ENCODE results near the gene TEKT4. TPM values are rescaled to one million over a fixed set of nuclear protein-coding genes. Genes with fewer than 3 reads are reported as not detected.
"Not testable (repeated sequence)": the region's sequence is repeated elsewhere in the genome, so short reads cannot be mapped to it uniquely, and the experiment has no call there.

Gene TEKT4
- total RNA-seq, 2 donors from 2014 or later, result not detected

DNA sequence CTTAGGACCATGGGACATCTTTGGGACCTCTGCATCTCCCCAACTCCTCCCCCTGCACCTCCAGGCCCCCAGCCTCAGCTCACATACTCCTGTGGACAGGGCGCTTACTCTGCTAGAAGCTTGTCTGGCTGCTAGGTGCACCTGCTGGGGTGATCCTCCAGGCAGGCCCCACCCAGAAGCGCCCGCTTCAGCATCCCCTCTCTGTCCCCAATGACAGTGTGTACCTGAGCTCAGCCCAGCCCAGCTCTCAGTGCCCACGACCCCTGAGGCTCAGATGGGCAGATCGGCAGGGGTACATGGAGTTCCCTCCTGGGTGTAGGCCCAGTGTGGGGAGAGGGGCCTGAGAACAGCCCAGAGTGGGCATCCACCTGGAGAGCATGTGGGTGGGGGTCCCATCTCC is 5.9 kb downstream of the TEKT4 start:
- Histone ChIP-seq H3K36me3 (no peaks in the 10 kb centered on the region), H3K27ac (no peak overlapping the region), H3K4me1 (no peaks in the 10 kb centered on the region), H3K4me3 (no peak overlapping the region), H3K9me3 (no peaks in the 10 kb centered on the region), H3K27me3 (no peaks in the 10 kb centered on the region)
- no peak for DNase-seq (ENCODE audit: low spot score)
- TF ChIP-seq CTCF (IDR thresholded peaks at IDR 0.05), result no peak

DNA sequence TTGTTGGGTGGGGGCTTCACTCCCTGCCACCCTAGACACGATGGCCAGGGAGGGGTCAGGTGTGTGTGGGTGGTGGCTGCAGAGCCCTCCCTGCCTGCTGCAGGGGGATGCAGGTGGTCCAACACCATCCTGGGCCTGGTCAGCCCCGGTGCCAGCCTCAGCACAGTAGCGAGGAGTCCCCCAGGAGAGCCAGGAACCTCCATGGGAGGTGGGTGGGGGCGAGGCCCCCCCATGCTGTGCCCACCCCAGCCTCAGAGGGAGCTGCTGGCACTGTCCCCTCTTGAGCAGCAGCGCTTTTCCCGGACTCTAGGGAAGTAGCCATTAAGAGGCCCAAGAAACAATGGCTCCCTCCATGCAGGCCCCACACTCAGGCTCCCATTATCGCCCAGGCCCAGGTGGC is 7.3 kb downstream of the TEKT4 start:
- H3K4me3 ChIP-seq; H3K27me3 ChIP-seq; H3K9me3 ChIP-seq; H3K27ac ChIP-seq; H3K4me1 ChIP-seq; DNase-seq (ENCODE audit: low spot score); H3K36me3 ChIP-seq: not testable (repeated sequence)

GRCh38 chr2:94879314-94879981 is 8.2 kb downstream of the TEKT4 start:
- H3K27me3 ChIP-seq, result no peaks in the 10 kb centered on the region
- H3K27ac ChIP-seq, result no peak overlapping the region
- H3K36me3 ChIP-seq, result no peaks in the 10 kb centered on the region
- H3K4me1 ChIP-seq, result no peaks in the 10 kb centered on the region
- H3K4me3 ChIP-seq, result no peak overlapping the region
- no peak for TF ChIP-seq CTCF (IDR thresholded peaks at IDR 0.05)
- H3K9me3 ChIP-seq, result peaks cover 0 to 4% of the 10 kb centered on the region in 2 donors
- DNase-seq (ENCODE audit: low spot score), result no peak

DNA sequence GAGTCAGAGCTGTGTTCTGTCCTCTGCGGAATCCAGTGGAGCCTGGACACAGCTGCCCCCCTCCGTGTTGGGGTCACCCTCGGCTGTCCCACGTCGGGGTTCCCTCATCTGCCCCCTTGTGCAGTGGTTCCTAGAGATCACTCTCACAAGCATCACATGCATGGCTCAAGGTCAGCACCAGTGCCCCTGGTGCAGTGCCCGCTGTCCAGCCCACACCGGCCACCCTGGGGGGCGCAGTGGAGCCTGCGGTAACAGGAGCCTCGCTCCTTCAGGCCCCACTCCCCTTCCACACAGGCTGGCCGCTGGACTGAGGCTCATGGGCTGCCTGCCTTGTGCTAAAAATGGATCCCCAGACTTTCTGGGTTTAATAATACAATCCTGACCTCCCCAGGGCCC is 8.8 kb downstream of the TEKT4 start:
- no peaks in the 10 kb centered on the region for H3K4me1 ChIP-seq

DNA sequence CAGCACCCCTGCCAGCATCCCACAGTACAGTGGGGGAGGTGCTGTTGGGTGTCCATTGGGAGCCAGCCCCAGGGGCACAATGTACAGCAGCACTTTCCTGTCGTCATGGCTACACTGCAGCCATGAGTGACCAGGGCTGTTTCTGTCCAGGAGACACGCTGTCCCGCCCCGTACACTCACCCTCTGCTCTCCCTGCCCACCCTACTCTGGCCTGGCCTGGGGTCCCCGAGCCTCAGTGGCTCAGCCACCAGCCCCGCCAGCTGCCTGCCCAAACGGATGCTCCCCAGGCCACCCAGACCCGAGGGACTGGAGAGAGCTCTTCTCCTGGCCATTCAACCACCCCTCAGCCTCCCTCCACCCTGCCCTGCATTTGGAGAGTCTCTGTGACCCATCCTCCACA is 9.3 kb downstream of the TEKT4 start:
- Histone ChIP-seq H3K4me1 (no peaks in the 10 kb centered on the region), H3K27me3 (no peaks in the 10 kb centered on the region), H3K27ac (no peak overlapping the region), H3K36me3 (no peaks in the 10 kb centered on the region), H3K9me3 (peaks cover 0 to 4% of the 10 kb centered on the region in 2 donors), H3K4me3 (no peak overlapping the region)
- DNase-seq (ENCODE audit: low spot score), result no peak
- TF ChIP-seq CTCF (IDR thresholded peaks at IDR 0.05), result no peak

More for the DNA sequence above, 8.8 kb downstream of the TEKT4 start:
- H3K27me3 ChIP-seq, result no peaks in the 10 kb centered on the region
- no peak overlapping the region for H3K27ac ChIP-seq
- H3K4me3 ChIP-seq, result no peak overlapping the region
- no peaks in the 10 kb centered on the region for H3K36me3 ChIP-seq
- peaks cover 0 to 4% of the 10 kb centered on the region in 2 donors for H3K9me3 ChIP-seq
- TF ChIP-seq CTCF (IDR thresholded peaks at IDR 0.05), result no peak
- no peak for DNase-seq (ENCODE audit: low spot score)

DNA sequence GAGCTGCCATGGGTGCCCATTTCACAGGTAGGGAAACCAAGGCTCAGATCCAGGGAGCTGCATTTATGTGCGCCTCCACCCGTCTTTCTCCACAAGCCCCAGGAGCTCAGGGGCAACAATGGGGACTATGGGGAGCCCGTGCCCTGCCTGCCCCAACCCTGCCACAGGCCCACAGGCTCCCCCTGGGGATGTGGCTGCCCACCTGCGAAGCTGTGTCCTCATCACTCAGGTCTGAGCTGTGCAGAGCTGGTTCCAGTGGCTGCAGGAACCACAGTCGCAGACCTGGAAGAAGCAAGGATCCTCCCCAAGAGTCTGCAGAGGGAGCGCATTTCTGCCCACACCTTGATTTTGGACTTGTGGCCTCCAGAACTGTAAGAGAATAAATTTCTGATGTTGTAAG is 9.8 kb downstream of the TEKT4 start:
- Histone ChIP-seq H3K27me3 (no peaks in the 10 kb centered on the region), H3K9me3 (peaks cover 0 to 4% of the 10 kb centered on the region in 2 donors), H3K36me3 (no peaks in the 10 kb centered on the region), H3K4me1 (no peaks in the 10 kb centered on the region), H3K4me3 (no peak overlapping the region), H3K27ac (no peak overlapping the region)
- TF ChIP-seq CTCF (IDR thresholded peaks at IDR 0.05), result no peak
- DNase-seq (ENCODE audit: low spot score), result no peak
